K562 (cell line): ENCODE data around the gene IL31RA. TPM values are rescaled to one million over a fixed set of nuclear protein-coding genes. Genes with fewer than 3 reads are reported as not detected.

Source experiments
- ATAC-seq: fragments of 200-7000 bp; cut with Tn5 transposase; 3 replicates; pipeline ENCODE4 v1.9.1; 2020; ENCODE audit warnings: moderate library complexity
- BruUV-seq: library from RNA; stranded (reverse); fragments of 400-500 nt; replicated peaks from 2 replicates; lab custom pipeline; 2021; lab: Mats Ljungman, UMichigan
- CTCF ChIA-PET: fragments of 300-600 bp; formaldehyde crosslinking; extraction: SDS; loops from one replicate; lab custom pipeline; 2021; ENCODE audit warnings: low intra/inter-chr PET ratio; lab: Yijun Ruan, JAX
- POLR2A ChIA-PET: fragments of 300-600, 350-650 bp; sonication (Branson Sonifier 250); formaldehyde crosslinking; extraction: SDS; loops from one replicate; lab custom pipeline; 2021; ENCODE audit warnings: antibody characterized with exemption, inconsistent platforms; lab: Yijun Ruan, JAX
- DNase-seq, 4 experiments: peaks; one replicate each; pipeline versions ENCODE4 v3.0.0 to v3.0.0-alpha.2; 2011 to 2018; ENCODE audit warnings: low spot score in 3 of 4, mixed read lengths in 3 of 4; ENCODE audit errors: extremely low read depth in 1 of 4
- FAIRE-seq: peaks from 2 replicates; lab custom pipeline; 2011; peaks lifted over from hg19 to GRCh38; lab: Jason Lieb, UNC
- H2AFZ ChIP-seq: 2 replicates; pipeline ENCODE4 v1.6.0; 2011; ENCODE audit warnings: low read depth, low read length, control low read depth, inconsistent platforms
- H3K27ac ChIP-seq: fragments of 200-600 bp; 3 replicates; pipeline ENCODE4 v1.8.0; 2011; ENCODE audit warnings: low read depth, mild to moderate bottlenecking, control low read depth, inconsistent platforms, low read length, moderate library complexity, mixed read lengths; ENCODE audit errors: extremely low read depth
- H3K27me3 ChIP-seq, 2 experiments: fragments of 300-600 bp in 1 of 2; 2 replicates in 1 of 2; 3 replicates in 1 of 2; pipeline versions ENCODE4 v1.6.0 to v1.8.0; 2011; ENCODE audit warnings: inconsistent platforms in 2 of 2, low read length in 2 of 2, mild to moderate bottlenecking in 1 of 2, mixed read lengths in 1 of 2, moderate library complexity in 1 of 2; ENCODE audit not compliant: control insufficient read depth in 2 of 2, insufficient read depth in 2 of 2
- H3K36me3 ChIP-seq: fragments of 300-600 bp; 3 replicates; pipeline ENCODE4 v1.8.0; 2011; ENCODE audit warnings: mild to moderate bottlenecking, low read length, inconsistent platforms; ENCODE audit not compliant: control insufficient read depth, insufficient read depth
- H3K4me1 ChIP-seq, 2 experiments: fragments of 200-600 bp in 1 of 2; replicated peaks in 1 of 2; 2 replicates in 1 of 2; 3 replicates in 1 of 2; pipeline versions ENCODE4 v1.5.1 to v1.8.0; 2011; ENCODE audit warnings: inconsistent platforms in 2 of 2, low read length in 2 of 2, mild to moderate bottlenecking in 1 of 2, mixed read lengths in 1 of 2, moderate library complexity in 1 of 2; ENCODE audit not compliant: control insufficient read depth in 2 of 2, insufficient read depth in 2 of 2
- H3K4me2 ChIP-seq: 2 replicates; pipeline ENCODE4 v1.6.1; 2011; ENCODE audit warnings: low read length, control low read depth, inconsistent platforms, mixed read lengths; ENCODE audit not compliant: insufficient read depth
- H3K4me3 ChIP-seq: fragments of 200-600 bp; sonication (generic), shearing (Covaris generic); 2 replicates; pipeline ENCODE4 v1.5.1; 2016; ENCODE audit warnings: control low read depth, inconsistent platforms
- H3K79me2 ChIP-seq: fragments of 200-600 bp; 3 replicates; pipeline ENCODE4 v1.8.0; 2011; ENCODE audit warnings: low read length, inconsistent platforms; ENCODE audit not compliant: control insufficient read depth, insufficient read depth
- H3K9ac ChIP-seq, 2 experiments: 2 replicates each; pipeline versions ENCODE4 v1.6.0 to v1.6.1; 2011; ENCODE audit warnings: low read depth in 2 of 2, low read length in 2 of 2, control low read depth in 1 of 2, inconsistent platforms in 1 of 2, mild to moderate bottlenecking in 1 of 2, mixed read lengths in 1 of 2; ENCODE audit not compliant: insufficient read depth in 1 of 2
- H3K9me1 ChIP-seq: one replicate; pipeline ENCODE4 v1.6.0; 2011; ENCODE audit warnings: inconsistent platforms, mild to moderate bottlenecking, low read length, moderate library complexity; ENCODE audit not compliant: control insufficient read depth, insufficient read depth
- H3K9me3 ChIP-seq: replicated peaks from 2 replicates; pipeline ENCODE4 v1.5.1; 2011; ENCODE audit warnings: low read depth, low read length, inconsistent platforms; ENCODE audit not compliant: control insufficient read depth, insufficient read depth
- H4K20me1 ChIP-seq: replicated peaks from 2 replicates; pipeline ENCODE4 v1.6.1; 2011; ENCODE audit warnings: low read length, inconsistent platforms, mixed read lengths; ENCODE audit not compliant: control insufficient read depth, insufficient read depth
- CBFA2T2 ChIP-seq: fragments of 450-650 bp; conservative IDR thresholded peaks from 2 replicates; pipeline ENCODE4 v1.6.1; 2017; ENCODE audit warnings: mild to moderate bottlenecking
- CBFA2T3 ChIP-seq: fragments of 450-650 bp; IDR thresholded peaks from 2 replicates; pipeline ENCODE4 v1.6.1; 2017
- DMBX1 ChIP-seq: fragments of 250-450 bp; sonication (Bioruptor Pico); IDR thresholded peaks from 2 replicates; pipeline ENCODE4 v1.8.0; 2022; ENCODE audit warnings: inconsistent platforms, mild to moderate bottlenecking, moderate library complexity, borderline replicate concordance
- NEUROD1 ChIP-seq: fragments of 150-350 bp; IDR thresholded peaks from 2 replicates; pipeline ENCODE4 v1.6.1; 2014; ENCODE audit warnings: borderline replicate concordance, low read length, low read depth; ENCODE audit not compliant: partially characterized antibody
- PCBP1 ChIP-seq: fragments of 200-400 bp; formaldehyde crosslinking; IDR thresholded peaks from 2 replicates; pipeline ENCODE4 v1.6.1; 2018; ENCODE audit warnings: mild to moderate bottlenecking, low read depth, low read length; ENCODE audit not compliant: poor library complexity, severe bottlenecking
- SP2 ChIP-seq: IDR thresholded peaks from 2 replicates; pipeline ENCODE4 v1.6.1; 2011; ENCODE audit warnings: mild to moderate bottlenecking, low read depth, low read length, moderate library complexity; ENCODE audit not compliant: poor library complexity, severe bottlenecking; ENCODE audit errors: extremely low read depth
- SRSF7 ChIP-seq: fragments of 200-400 bp; formaldehyde crosslinking; optimal IDR thresholded peaks from 2 replicates; pipeline ENCODE3; 2017; ENCODE audit warnings: mild to moderate bottlenecking, low read depth, low read length
- WGBS: fragments of 100-300 bp; shearing (Covaris generic); methylation state at CpG from one replicate; pipeline ENCODE4 v1.1.6; 2016; ENCODE audit warnings: low coverage, mixed read lengths; ENCODE audit not compliant: insufficient coverage; ENCODE audit errors: missing lambda C conversion rate; 5-methylcytosine and 5-hydroxymethylcytosine counted together
- in situ Hi-C: fragments of 300-500 bp; cut with MboI; formaldehyde crosslinking; loops from 4 replicates; pipeline ENCODE4 v1.15.0; 2018; ENCODE audit warnings: inconsistent platforms, mixed read lengths
- intact Hi-C: fragments of 100-400 bp; cut with micrococcal nuclease; formaldehyde crosslinking; loops from 2 replicates; pipeline ENCODE4 v1.14.2; 2022
- polyA plus RNA-seq, 8 experiments: library from polyadenylated mRNA; depleted of rRNA in 4 of 8; stranded (reverse) in 5 of 8; unstranded in 3 of 8; fragments of >200 nt; fragmentation: Nextera tagmentation in 2 of 8; fragmentation: Illumina TruSeq in 1 of 8; extraction: Ambion mirVana in 2 of 8; extraction: Trizol in 1 of 8; gene quantifications; 2 replicates each; pipeline versions ENCODE4 v1.2.1 to v1.2.3, GENCODE V29; 2011 to 2014; ENCODE audit warnings: inconsistent platforms in 1 of 8, missing spikeins in 1 of 8
- total RNA-seq, 7 experiments: library from RNA; depleted of rRNA in 6 of 7; stranded (reverse); fragments of >200 nt in 6 of 7; fragmentation: Illumina TruSeq in 2 of 7; extraction: Trizol in 2 of 7; gene quantifications; 2 replicates each; pipeline versions ENCODE4 v1.2.1 to v1.2.3, GENCODE V29; 2011 to 2021; ENCODE audit warnings: low replicate concordance in 1 of 7

Gene IL31RA
- total and polyA plus RNA-seq, 9 of the 15 experiments (the other 6 are each of a cell fraction or from before 2014, with no cell fraction given), result not detected

DNA sequence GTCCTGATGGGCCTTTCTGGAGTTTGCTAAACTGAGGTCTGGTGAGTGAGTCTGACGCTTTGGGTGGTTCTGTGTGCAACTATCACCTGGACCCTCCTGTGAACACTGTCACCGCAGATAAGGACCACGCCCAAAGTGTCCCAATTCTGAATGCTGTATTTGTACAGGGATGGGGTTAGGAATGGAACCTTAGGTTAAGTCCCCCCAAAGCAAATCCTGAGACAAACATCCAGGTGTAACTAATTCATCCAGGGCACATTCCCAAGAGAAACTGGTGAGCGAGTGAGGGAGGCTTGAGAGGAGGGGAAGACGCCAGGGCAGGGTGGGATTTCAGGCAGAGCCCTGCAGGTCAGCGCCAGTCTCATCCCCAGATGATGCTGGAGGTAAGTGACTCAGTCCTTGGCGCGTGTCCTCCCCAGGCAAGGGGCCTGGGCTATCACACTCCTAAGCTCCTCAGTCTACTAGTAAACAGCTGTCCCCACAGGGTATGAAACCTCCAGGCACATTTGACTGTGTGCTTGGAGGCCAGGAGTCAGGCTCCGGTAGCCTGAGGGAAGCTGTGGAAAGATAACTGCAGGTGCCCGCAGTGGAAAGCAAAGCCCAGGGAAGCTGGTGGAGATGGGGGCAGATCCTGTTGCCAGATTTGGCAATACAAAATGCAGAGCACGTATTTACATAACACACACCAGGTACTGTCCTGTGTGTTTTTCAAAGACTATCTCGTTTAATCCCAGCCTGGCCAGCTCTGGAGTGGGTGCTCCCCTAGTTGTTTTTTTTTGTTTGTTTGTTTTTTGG is 76.9 kb downstream of the IL31RA start:
- in situ Hi-C loops, result loop anchor here (25.0 kb wide), 1 partner anchor 909 kb away; no protein-coding TSS in a partner anchor
- 0 out of 3 replicates have a peak, but pooled peaks have one; percentile 13 for ATAC-seq
- H4K20me1 ChIP-seq, result peaks cover 9% of the 10 kb centered on the region
- no peaks in the 10 kb centered on the region for H3K79me2 ChIP-seq
- POLR2A ChIA-PET, result no interaction called here
- H3K27me3 ChIP-seq, result peaks cover 3 to 36% of the 10 kb centered on the region in 2 experiments; a peak in 2 of 5 replicates
- WGBS, result 2% methylated on average over 12 of the region's 12 CpGs
- no peak overlapping the region for H2AFZ ChIP-seq
- H3K9ac ChIP-seq, result 0 out of 4 replicates have a peak overlapping the region, but pooled peaks of 1 of the 2 experiments have one; percentile 28
- peak; percentile 51 for FAIRE-seq
- CTCF ChIA-PET, result no interaction called here
- H3K36me3 ChIP-seq, result no peaks in the 10 kb centered on the region
- H3K4me1 ChIP-seq, result peaks cover 4 to 7% of the 10 kb centered on the region in 2 experiments; a peak in 3 of 5 replicates
- H3K9me3 ChIP-seq, result no peaks in the 10 kb centered on the region
- H3K4me2 ChIP-seq, result no peak overlapping the region
- intact Hi-C loops, result no loop called here
- TF ChIP-seq SP2 (no peak), NEUROD1 (no peak), PCBP1 (no peak), SRSF7 (no peak), DMBX1 (CRISPR knock-in tag) (no peak), CBFA2T3 (peak; percentile 41), CBFA2T2 (0 out of 2 replicates have a peak, but pooled peaks have one; percentile 15)
- H3K27ac ChIP-seq, result no peak overlapping the region
- DNase-seq, result peak in 1 of 4 experiments; percentile 19
- H3K9me1 ChIP-seq, result no peaks in the 10 kb centered on the region
- BruUV-seq, result no TSS peak
- no peak overlapping the region for H3K4me3 ChIP-seq
